K562 (cell line): ENCODE measurements around the gene DSG3. TPM values are rescaled to one million over a fixed set of nuclear protein-coding genes. Genes with fewer than 3 reads are reported as not detected.

ENCODE experiments used
- ZBTB17 ChIP-seq: fragments of 450-650 bp; formaldehyde crosslinking; IDR thresholded peaks from 2 replicates; pipeline ENCODE4 v1.4.0; 2020; ENCODE audit warnings: mild to moderate bottlenecking
- ZC3H8 ChIP-seq: fragments of 450-650 bp; IDR thresholded peaks from 2 replicates; pipeline ENCODE4 v1.6.1; 2017
- ZNF586 ChIP-seq: fragments of 450-650 bp; formaldehyde crosslinking; conservative IDR thresholded peaks from 2 replicates; pipeline ENCODE4 v1.4.0; 2020; ENCODE audit warnings: mild to moderate bottlenecking, moderate library complexity
- ZNF764 ChIP-seq: fragments of 250-450 bp; sonication (Bioruptor Pico); IDR thresholded peaks from 2 replicates; pipeline ENCODE4 v1.4.0; 2020; ENCODE audit warnings: low read depth, mild to moderate bottlenecking, moderate library complexity
- polyA plus RNA-seq, 8 experiments: library from polyadenylated mRNA; depleted of rRNA in 4 of 8; stranded (reverse) in 5 of 8; unstranded in 3 of 8; fragments of >200 nt; fragmentation: Nextera tagmentation in 2 of 8; fragmentation: Illumina TruSeq in 1 of 8; extraction: Ambion mirVana in 2 of 8; extraction: Trizol in 1 of 8; gene quantifications; 2 replicates each; pipeline versions ENCODE4 v1.2.1 to v1.2.3, GENCODE V29; 2011 to 2014; ENCODE audit warnings: inconsistent platforms in 1 of 8, missing spikeins in 1 of 8
- total RNA-seq, 7 experiments: library from RNA; depleted of rRNA in 6 of 7; stranded (reverse); fragments of >200 nt in 6 of 7; fragmentation: Illumina TruSeq in 2 of 7; extraction: Trizol in 2 of 7; gene quantifications; 2 replicates each; pipeline versions ENCODE4 v1.2.1 to v1.2.3, GENCODE V29; 2011 to 2021; ENCODE audit warnings: low replicate concordance in 1 of 7
- TF ChIP-seq, protein P1 (sequence below): fragments of 450-650 bp; IDR thresholded peaks from 2 replicates; pipeline ENCODE4 v1.6.1; 2017; ENCODE audit warnings: antibody characterized with exemption, mild to moderate bottlenecking
- TF ChIP-seq, protein P2 (sequence below): sonication (generic); formaldehyde crosslinking; IDR thresholded peaks from 2 replicates; pipeline ENCODE4 v1.8.0; 2023; ENCODE audit warnings: missing genetic modification reagents, mild to moderate bottlenecking, borderline replicate concordance

DSG3 gene
- total and polyA plus RNA-seq, 9 of the 15 experiments (the other 6 are each of a cell fraction or from before 2014, with no cell fraction given) = 0.04 to 0.18 (median 0.07) TPM; not detected in 1

GRCh38 chr18:31491586-31491985 lies 44.0 kb downstream of the DSG3 start (continued):
- TF ChIP-seq, protein P1, sequence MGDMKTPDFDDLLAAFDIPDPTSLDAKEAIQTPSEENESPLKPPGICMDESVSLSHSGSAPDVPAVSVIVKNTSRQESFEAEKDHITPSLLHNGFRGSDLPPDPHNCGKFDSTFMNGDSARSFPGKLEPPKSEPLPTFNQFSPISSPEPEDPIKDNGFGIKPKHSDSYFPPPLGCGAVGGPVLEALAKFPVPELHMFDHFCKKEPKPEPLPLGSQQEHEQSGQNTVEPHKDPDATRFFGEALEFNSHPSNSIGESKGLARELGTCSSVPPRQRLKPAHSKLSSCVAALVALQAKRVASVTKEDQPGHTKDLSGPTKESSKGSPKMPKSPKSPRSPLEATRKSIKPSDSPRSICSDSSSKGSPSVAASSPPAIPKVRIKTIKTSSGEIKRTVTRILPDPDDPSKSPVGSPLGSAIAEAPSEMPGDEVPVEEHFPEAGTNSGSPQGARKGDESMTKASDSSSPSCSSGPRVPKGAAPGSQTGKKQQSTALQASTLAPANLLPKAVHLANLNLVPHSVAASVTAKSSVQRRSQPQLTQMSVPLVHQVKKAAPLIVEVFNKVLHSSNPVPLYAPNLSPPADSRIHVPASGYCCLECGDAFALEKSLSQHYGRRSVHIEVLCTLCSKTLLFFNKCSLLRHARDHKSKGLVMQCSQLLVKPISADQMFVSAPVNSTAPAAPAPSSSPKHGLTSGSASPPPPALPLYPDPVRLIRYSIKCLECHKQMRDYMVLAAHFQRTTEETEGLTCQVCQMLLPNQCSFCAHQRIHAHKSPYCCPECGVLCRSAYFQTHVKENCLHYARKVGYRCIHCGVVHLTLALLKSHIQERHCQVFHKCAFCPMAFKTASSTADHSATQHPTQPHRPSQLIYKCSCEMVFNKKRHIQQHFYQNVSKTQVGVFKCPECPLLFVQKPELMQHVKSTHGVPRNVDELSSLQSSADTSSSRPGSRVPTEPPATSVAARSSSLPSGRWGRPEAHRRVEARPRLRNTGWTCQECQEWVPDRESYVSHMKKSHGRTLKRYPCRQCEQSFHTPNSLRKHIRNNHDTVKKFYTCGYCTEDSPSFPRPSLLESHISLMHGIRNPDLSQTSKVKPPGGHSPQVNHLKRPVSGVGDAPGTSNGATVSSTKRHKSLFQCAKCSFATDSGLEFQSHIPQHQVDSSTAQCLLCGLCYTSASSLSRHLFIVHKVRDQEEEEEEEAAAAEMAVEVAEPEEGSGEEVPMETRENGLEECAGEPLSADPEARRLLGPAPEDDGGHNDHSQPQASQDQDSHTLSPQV = no peak
- TF ChIP-seq ZNF586 (no peak), ZNF764 (CRISPR knock-in tag) (no peak), ZBTB17 (no peak), ZC3H8 (no peak)
- TF ChIP-seq, protein P2, sequence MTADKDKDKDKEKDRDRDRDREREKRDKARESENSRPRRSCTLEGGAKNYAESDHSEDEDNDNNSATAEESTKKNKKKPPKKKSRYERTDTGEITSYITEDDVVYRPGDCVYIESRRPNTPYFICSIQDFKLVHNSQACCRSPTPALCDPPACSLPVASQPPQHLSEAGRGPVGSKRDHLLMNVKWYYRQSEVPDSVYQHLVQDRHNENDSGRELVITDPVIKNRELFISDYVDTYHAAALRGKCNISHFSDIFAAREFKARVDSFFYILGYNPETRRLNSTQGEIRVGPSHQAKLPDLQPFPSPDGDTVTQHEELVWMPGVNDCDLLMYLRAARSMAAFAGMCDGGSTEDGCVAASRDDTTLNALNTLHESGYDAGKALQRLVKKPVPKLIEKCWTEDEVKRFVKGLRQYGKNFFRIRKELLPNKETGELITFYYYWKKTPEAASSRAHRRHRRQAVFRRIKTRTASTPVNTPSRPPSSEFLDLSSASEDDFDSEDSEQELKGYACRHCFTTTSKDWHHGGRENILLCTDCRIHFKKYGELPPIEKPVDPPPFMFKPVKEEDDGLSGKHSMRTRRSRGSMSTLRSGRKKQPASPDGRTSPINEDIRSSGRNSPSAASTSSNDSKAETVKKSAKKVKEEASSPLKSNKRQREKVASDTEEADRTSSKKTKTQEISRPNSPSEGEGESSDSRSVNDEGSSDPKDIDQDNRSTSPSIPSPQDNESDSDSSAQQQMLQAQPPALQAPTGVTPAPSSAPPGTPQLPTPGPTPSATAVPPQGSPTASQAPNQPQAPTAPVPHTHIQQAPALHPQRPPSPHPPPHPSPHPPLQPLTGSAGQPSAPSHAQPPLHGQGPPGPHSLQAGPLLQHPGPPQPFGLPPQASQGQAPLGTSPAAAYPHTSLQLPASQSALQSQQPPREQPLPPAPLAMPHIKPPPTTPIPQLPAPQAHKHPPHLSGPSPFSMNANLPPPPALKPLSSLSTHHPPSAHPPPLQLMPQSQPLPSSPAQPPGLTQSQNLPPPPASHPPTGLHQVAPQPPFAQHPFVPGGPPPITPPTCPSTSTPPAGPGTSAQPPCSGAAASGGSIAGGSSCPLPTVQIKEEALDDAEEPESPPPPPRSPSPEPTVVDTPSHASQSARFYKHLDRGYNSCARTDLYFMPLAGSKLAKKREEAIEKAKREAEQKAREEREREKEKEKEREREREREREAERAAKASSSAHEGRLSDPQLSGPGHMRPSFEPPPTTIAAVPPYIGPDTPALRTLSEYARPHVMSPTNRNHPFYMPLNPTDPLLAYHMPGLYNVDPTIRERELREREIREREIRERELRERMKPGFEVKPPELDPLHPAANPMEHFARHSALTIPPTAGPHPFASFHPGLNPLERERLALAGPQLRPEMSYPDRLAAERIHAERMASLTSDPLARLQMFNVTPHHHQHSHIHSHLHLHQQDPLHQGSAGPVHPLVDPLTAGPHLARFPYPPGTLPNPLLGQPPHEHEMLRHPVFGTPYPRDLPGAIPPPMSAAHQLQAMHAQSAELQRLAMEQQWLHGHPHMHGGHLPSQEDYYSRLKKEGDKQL (CRISPR knock-in tag) = no peak
